GM12872 (cell line): ENCODE results near the gene NOS2.

Experiments
- CTCF ChIP-seq: IDR thresholded peaks from 3 replicates; pipeline ENCODE4 v1.5.1; 2011; ENCODE audit warnings: low read depth, mild to moderate bottlenecking, low read length, moderate library complexity; ENCODE audit not compliant: insufficient read depth

NOS2 gene

GRCh38 chr17:27747462-27748359, 52.6 kb downstream of the NOS2 start:
- peak; percentile 59 for TF ChIP-seq CTCF

GRCh38 chr17:27746881-27747280, 53.4 kb downstream of the NOS2 start:
- TF ChIP-seq CTCF = no peak

GRCh38 chr17:27743281-27743885, 56.9 kb downstream of the NOS2 start:
- no peak for TF ChIP-seq CTCF

- TF ChIP-seq CTCF = no peak
These were observed 58.3 kb downstream of the NOS2 start for GRCh38 chr17:27741971-27742575.

- no peak for TF ChIP-seq CTCF
These were observed 58.9 kb downstream of the NOS2 start for GRCh38 chr17:27741361-27741861.

GRCh38 chr17:27733773-27734172, 66.6 kb downstream of the NOS2 start:
- TF ChIP-seq CTCF = no peak

- TF ChIP-seq CTCF = no peak
These were observed 78.5 kb downstream of the NOS2 start for GRCh38 chr17:27721797-27722196.
